Parathyroid adenoma (tissue), 2 donors: ENCODE measurements around the gene CFAP20DC.
"Not testable (repeated sequence)": the region's sequence is repeated elsewhere in the genome, so short reads cannot be mapped to it uniquely, and the experiment has no call there.

Source experiments
- H2AFZ ChIP-seq: fragments of 300-600 bp; sonication (generic); one replicate; pipeline ENCODE4 v1.7.0; 2017; ENCODE audit warnings: antibody characterized with exemption, mild to moderate bottlenecking
- H3K27ac ChIP-seq: fragments of 300-600 bp; sonication (generic); one replicate; pipeline ENCODE4 v1.7.0; 2017
- H3K27me3 ChIP-seq: fragments of 300-600 bp; sonication (generic); one replicate; pipeline ENCODE4 v1.7.0; 2017; ENCODE audit warnings: low read length; ENCODE audit not compliant: control insufficient read depth, insufficient read depth
- H3K36me3 ChIP-seq: fragments of 300-600 bp; sonication (generic); one replicate; pipeline ENCODE4 v1.7.0; 2017; ENCODE audit warnings: low read length; ENCODE audit not compliant: control insufficient read depth, insufficient read depth
- H3K4me1 ChIP-seq: fragments of 300-600 bp; sonication (generic); one replicate; pipeline ENCODE4 v1.7.0; 2017; ENCODE audit warnings: control low read depth
- H3K4me2 ChIP-seq: fragments of 300-600 bp; sonication (generic); one replicate; pipeline ENCODE4 v1.7.0; 2017; ENCODE audit warnings: low read length
- H3K4me3 ChIP-seq: fragments of 300-600 bp; sonication (generic); one replicate; pipeline ENCODE4 v1.7.0; 2017; ENCODE audit warnings: low read depth, low read length
- H3K79me2 ChIP-seq: fragments of 300-600 bp; sonication (generic); one replicate; pipeline ENCODE4 v1.7.0; 2017; ENCODE audit warnings: control low read depth
- H3K9ac ChIP-seq: fragments of 300-600 bp; sonication (generic); one replicate; pipeline ENCODE4 v1.7.0; 2017; ENCODE audit warnings: mild to moderate bottlenecking
- H3K9me3 ChIP-seq: fragments of 300-600 bp; sonication (generic); one replicate; pipeline ENCODE4 v1.7.0; 2017; ENCODE audit warnings: low read length; ENCODE audit not compliant: control insufficient read depth
- CTCF ChIP-seq: fragments of 300-600 bp; sonication (generic); IDR thresholded peaks from one replicate; pipeline ENCODE4 v1.7.0; 2017; ENCODE audit warnings: antibody characterized with exemption, mild to moderate bottlenecking
- donor health status: primary hyperparathyroidism.

CFAP20DC gene

GRCh38 chr3:58697561-58697960 lies 352.3 kb downstream of the CFAP20DC start:
- Histone ChIP-seq H3K4me2 (no peak overlapping the region), H3K27me3 (no peaks in the 10 kb centered on the region), H3K36me3 (no peaks in the 10 kb centered on the region), H3K9me3 (no peaks in the 10 kb centered on the region), H3K79me2 (no peaks in the 10 kb centered on the region), H3K27ac (no peak overlapping the region), H3K4me1 (no peaks in the 10 kb centered on the region), H2AFZ (no peak overlapping the region), H3K4me3 (no peak overlapping the region), H3K9ac (no peak overlapping the region)
- no peak for TF ChIP-seq CTCF

- not testable (repeated sequence) for H3K4me1 ChIP-seq, H3K9me3 ChIP-seq, H3K4me2 ChIP-seq, H2AFZ ChIP-seq, H3K4me3 ChIP-seq, H3K27me3 ChIP-seq, H3K27ac ChIP-seq, H3K79me2 ChIP-seq, H3K9ac ChIP-seq, H3K36me3 ChIP-seq
Measured at GRCh38 chr3:58696813-58697212, 353.0 kb downstream of the CFAP20DC start.

GRCh38 chr3:58696093-58696492 lies 353.7 kb downstream of the CFAP20DC start:
- H3K79me2 ChIP-seq, result no peaks in the 10 kb centered on the region
- no peak for TF ChIP-seq CTCF
- H3K4me3 ChIP-seq, result no peak overlapping the region
- no peaks in the 10 kb centered on the region for H3K9me3 ChIP-seq
- H2AFZ ChIP-seq, result no peak overlapping the region
- H3K4me1 ChIP-seq, result no peaks in the 10 kb centered on the region
- no peak overlapping the region for H3K4me2 ChIP-seq
- no peaks in the 10 kb centered on the region for H3K27me3 ChIP-seq
- no peak overlapping the region for H3K9ac ChIP-seq
- no peak overlapping the region for H3K27ac ChIP-seq
- no peaks in the 10 kb centered on the region for H3K36me3 ChIP-seq

GRCh38 chr3:58695284-58695683 lies 354.5 kb downstream of the CFAP20DC start:
- H3K27ac ChIP-seq, H3K9ac ChIP-seq, H3K27me3 ChIP-seq, H3K4me2 ChIP-seq, H3K4me1 ChIP-seq, H3K79me2 ChIP-seq, H3K36me3 ChIP-seq, H3K9me3 ChIP-seq, H2AFZ ChIP-seq, H3K4me3 ChIP-seq: not testable (repeated sequence)

- H3K79me2 ChIP-seq, result no peaks in the 10 kb centered on the region
- no peak overlapping the region for H3K27ac ChIP-seq
- H3K9me3 ChIP-seq, result no peaks in the 10 kb centered on the region
- no peaks in the 10 kb centered on the region for H3K27me3 ChIP-seq
- no peaks in the 10 kb centered on the region for H3K36me3 ChIP-seq
- H2AFZ ChIP-seq, result no peak overlapping the region
- no peak for TF ChIP-seq CTCF
- no peak overlapping the region for H3K4me2 ChIP-seq
- H3K4me3 ChIP-seq, result no peak overlapping the region
- H3K9ac ChIP-seq, result no peak overlapping the region
- no peaks in the 10 kb centered on the region for H3K4me1 ChIP-seq
Measured at GRCh38 chr3:58693940-58694850, 355.6 kb downstream of the CFAP20DC start.
